B cell (primary cell): Measurements from ENCODE around the gene BTBD18. TPM values are rescaled to one million over a fixed set of nuclear protein-coding genes. Genes with fewer than 3 reads are reported as not detected.

Experiments used
- ATAC-seq: fragments of 200-7000 bp; cut with Tn5 transposase; one replicate; pipeline ENCODE4 v1.10.0; 2021; ENCODE audit warnings: low read depth, mild to moderate bottlenecking, moderate number of reproducible peaks, moderate library complexity
- CTCF ChIA-PET: fragments of 350-600 bp; sonication (Branson Sonifier 250); formaldehyde crosslinking; loops from one replicate; lab custom pipeline; 2021; ENCODE audit warnings: antibody characterized with exemption, inconsistent platforms; lab: Charles Lee
- POLR2A ChIA-PET: fragments of 350-600 bp; sonication (Branson Sonifier 250); formaldehyde crosslinking; loops from one replicate; lab custom pipeline; 2021; ENCODE audit warnings: antibody characterized with exemption; lab: Charles Lee
- DNase-seq: peaks from one replicate; pipeline ENCODE4 v3.0.0; 2013
- H2AFZ ChIP-seq: 2 replicates; pipeline ENCODE4 v1.6.1; 2012; ENCODE audit warnings: mild to moderate bottlenecking, low read depth, low read length; ENCODE audit not compliant: insufficient read depth, poor library complexity, severe bottlenecking
- H3K27ac ChIP-seq, 2 donors: 1 replicate in 1 of 2; 2 replicates in 1 of 2; pipeline ENCODE4 v1.5.1; 2012 to 2013; ENCODE audit warnings: low read length in 2 of 2, mild to moderate bottlenecking in 2 of 2, moderate library complexity in 1 of 2
- H3K27me3 ChIP-seq, 4 experiments: fragments of 200-600 bp in 1 of 4; sonication (generic) in 1 of 4; replicated peaks in 1 of 4; 1 replicate in 2 of 4; 2 replicates in 2 of 4; pipeline versions ENCODE4 v1.6.1 to v1.7.0; 2013 to 2016; ENCODE audit warnings: low read length in 3 of 4, mild to moderate bottlenecking in 2 of 4, mixed read lengths in 1 of 4, moderate library complexity in 1 of 4; ENCODE audit not compliant: insufficient read depth in 4 of 4, control insufficient read depth in 3 of 4; ENCODE audit errors: control extremely low read depth in 1 of 4
- H3K36me3 ChIP-seq, 2 experiments: replicated peaks in 1 of 2; 1 replicate in 1 of 2; 2 replicates in 1 of 2; pipeline versions ENCODE4 v1.6.1 to v1.7.1; 2013; ENCODE audit warnings: low read length in 1 of 2; ENCODE audit not compliant: insufficient read depth in 2 of 2, control insufficient read depth in 1 of 2; ENCODE audit errors: control extremely low read depth in 1 of 2, extremely low read depth in 1 of 2
- H3K4me1 ChIP-seq, 2 donors: fragments of 200-600 bp in 1 of 2; sonication (generic) in 1 of 2; 1 replicate in 1 of 2; 2 replicates in 1 of 2; pipeline versions ENCODE4 v1.5.1 to v1.6.1; 2013 to 2017; ENCODE audit warnings: low read length in 2 of 2; ENCODE audit not compliant: control insufficient read depth in 2 of 2, insufficient read depth in 2 of 2
- H3K4me2 ChIP-seq: replicated peaks from 2 replicates; pipeline ENCODE3; 2012; ENCODE audit warnings: mild to moderate bottlenecking, low read depth, low read length; ENCODE audit not compliant: poor library complexity, severe bottlenecking
- H3K4me3 ChIP-seq, 5 experiments: fragments of 200-600 bp in 1 of 5; sonication (generic) in 1 of 5; 1 replicate in 3 of 5; 2 replicates in 2 of 5; pipeline versions ENCODE4 v1.5.1 to v1.7.0; 2011 to 2016; ENCODE audit warnings: low read length in 4 of 5, mild to moderate bottlenecking in 4 of 5, low read depth in 2 of 5, control low read depth in 1 of 5, moderate library complexity in 1 of 5; ENCODE audit not compliant: insufficient read depth in 1 of 5; ENCODE audit errors: control extremely low read depth in 1 of 5, extremely low read depth in 1 of 5
- H3K79me2 ChIP-seq: fragments of 200-600 bp; sonication (generic); one replicate; pipeline ENCODE4 v1.6.0; 2016; ENCODE audit warnings: low read length; ENCODE audit not compliant: control insufficient read depth, insufficient read depth
- H3K9ac ChIP-seq: fragments of 200-600 bp; sonication (generic); 2 replicates; pipeline ENCODE4 v1.6.1; 2017; ENCODE audit warnings: mild to moderate bottlenecking, low read length, moderate library complexity
- H3K9me3 ChIP-seq, 3 donors: one replicate each; pipeline versions ENCODE4 v1.6.1 to v1.7.1; 2013; ENCODE audit warnings: low read length in 2 of 3; ENCODE audit not compliant: control insufficient read depth in 2 of 3, insufficient read depth in 1 of 3; ENCODE audit errors: control extremely low read depth in 1 of 3
- H4K20me1 ChIP-seq: 2 replicates; pipeline ENCODE4 v1.6.0; 2012; ENCODE audit warnings: mild to moderate bottlenecking, low read length; ENCODE audit not compliant: insufficient read depth, control insufficient read depth, poor library complexity, severe bottlenecking
- H3K27ac Mint-ChIP-seq: one replicate; pipeline ENCODE4 v1.8.0; 2021; ENCODE audit warnings: mixed read lengths
- H3K27me3 Mint-ChIP-seq: one replicate; pipeline ENCODE4 v1.8.0; 2021; ENCODE audit warnings: mixed read lengths
- H3K4me1 Mint-ChIP-seq: one replicate; pipeline ENCODE4 v1.8.0; 2021; ENCODE audit warnings: mixed read lengths
- H3K4me3 Mint-ChIP-seq: one replicate; pipeline ENCODE4 v1.8.0; 2021; ENCODE audit warnings: mixed read lengths
- H3K9me3 Mint-ChIP-seq: one replicate; pipeline ENCODE4 v1.8.0; 2022; ENCODE audit warnings: mixed read lengths; ENCODE audit not compliant: insufficient read depth
- EZH2 ChIP-seq: IDR thresholded peaks from 2 replicates; pipeline ENCODE4 v1.6.1; 2012; ENCODE audit warnings: borderline replicate concordance, low read depth, mild to moderate bottlenecking, moderate library complexity, low read length; ENCODE audit not compliant: insufficient read depth, poor library complexity, severe bottlenecking
- WGBS: methylation state at CpG from one replicate; pipeline ENCODE4 v1.1.5; 2013; ENCODE audit warnings: missing lambda C conversion rate; ENCODE audit not compliant: insufficient coverage; 5-methylcytosine and 5-hydroxymethylcytosine counted together
- intact Hi-C: fragments of 100-400 bp; cut with micrococcal nuclease; formaldehyde crosslinking; loops from one replicate; pipeline ENCODE4 v1.10.0; 2022
- polyA plus RNA-seq: library from polyadenylated mRNA; depleted of rRNA; stranded (reverse); fragments of >200 nt; gene quantifications from 2 replicates; pipeline ENCODE4 v1.2.3, GENCODE V29; 2012
- total RNA-seq, 2 donors: library from RNA; stranded (reverse); fragments of 120-200 nt in 1 of 2; gene quantifications; 1 replicate in 1 of 2; 2 replicates in 1 of 2; pipeline versions ENCODE4 v1.2.3 to v1.2.4, GENCODE V29; 2013 to 2022
- TF ChIP-seq, protein P1 (sequence below): fragments of 200-600 bp; IDR thresholded peaks from one replicate; pipeline ENCODE4 v1.8.0; 2022; ENCODE audit warnings: antibody characterized with exemption, mild to moderate bottlenecking

Gene BTBD18
- total and polyA plus RNA-seq, 2 donors (not counting 1 experiment from before 2014, with no cell fraction given), result not detected

DNA sequence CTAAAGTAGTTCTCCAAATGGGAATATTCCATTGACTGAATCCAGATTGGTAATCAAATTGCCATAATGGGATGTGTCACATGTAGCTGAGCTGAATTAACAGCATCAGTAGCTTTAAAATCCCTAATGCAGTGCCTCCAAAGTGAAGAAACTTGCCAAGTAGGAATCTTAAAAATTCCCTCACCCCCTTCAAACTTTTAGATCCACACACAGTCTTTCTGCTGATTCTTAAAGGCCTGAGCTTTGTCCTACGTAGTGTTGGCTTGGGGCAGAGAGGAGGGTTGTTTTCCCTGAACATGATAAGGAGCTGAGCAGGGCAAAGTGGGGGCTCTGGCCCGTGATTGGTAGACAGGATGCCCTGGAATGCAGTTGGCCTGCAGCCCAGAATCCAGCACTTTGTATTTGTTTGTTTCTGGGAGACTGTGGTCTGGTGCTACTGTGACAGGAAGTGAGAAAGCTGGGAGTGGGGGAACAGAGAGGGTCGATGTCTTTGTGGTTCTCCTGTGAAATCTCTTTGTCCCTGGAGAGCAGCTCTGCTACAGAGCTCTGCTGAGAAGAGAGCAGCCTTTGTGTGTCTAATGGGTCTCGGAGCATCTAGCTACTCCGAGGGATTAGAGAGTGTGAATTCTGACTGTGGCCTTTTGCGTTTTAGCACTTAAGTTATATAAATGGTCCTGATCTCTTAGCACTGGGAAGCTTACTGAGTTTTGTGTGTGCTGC lies 26.9 kb upstream of the BTBD18 start:
- Histone ChIP-seq H3K9me3 (no peaks in the 10 kb centered on the region), H3K79me2 (peaks cover 83% of the 10 kb centered on the region), H3K4me1 (peaks cover 14 to 22% of the 10 kb centered on the region in 2 donors), H3K4me2 (peak overlapping the region; percentile 30), H3K36me3 (no peaks in the 10 kb centered on the region), H2AFZ (no peak overlapping the region), H3K9ac (no peak overlapping the region), H3K27ac (no peak overlapping the region), H3K27me3 (no peaks in the 10 kb centered on the region), H4K20me1 (no peaks in the 10 kb centered on the region), H3K4me3 (no peak overlapping the region)
- ATAC-seq, result no peak
- no peak for DNase-seq
- ChIA-PET POLR2A (interaction anchor here (0.7 kb wide), 1 partner anchor 32 kb away, joined by 3 read pairs; no protein-coding TSS in a partner anchor), CTCF (interaction anchor here (0.6 to 6.5 kb wide), 4 partner anchors 13 to 94 kb away, joined by 3 to 37 read pairs (median 6); partner anchors contain the start of gene BTBD18)
- TF ChIP-seq EZH2, result no peak
- TF ChIP-seq, protein P1, sequence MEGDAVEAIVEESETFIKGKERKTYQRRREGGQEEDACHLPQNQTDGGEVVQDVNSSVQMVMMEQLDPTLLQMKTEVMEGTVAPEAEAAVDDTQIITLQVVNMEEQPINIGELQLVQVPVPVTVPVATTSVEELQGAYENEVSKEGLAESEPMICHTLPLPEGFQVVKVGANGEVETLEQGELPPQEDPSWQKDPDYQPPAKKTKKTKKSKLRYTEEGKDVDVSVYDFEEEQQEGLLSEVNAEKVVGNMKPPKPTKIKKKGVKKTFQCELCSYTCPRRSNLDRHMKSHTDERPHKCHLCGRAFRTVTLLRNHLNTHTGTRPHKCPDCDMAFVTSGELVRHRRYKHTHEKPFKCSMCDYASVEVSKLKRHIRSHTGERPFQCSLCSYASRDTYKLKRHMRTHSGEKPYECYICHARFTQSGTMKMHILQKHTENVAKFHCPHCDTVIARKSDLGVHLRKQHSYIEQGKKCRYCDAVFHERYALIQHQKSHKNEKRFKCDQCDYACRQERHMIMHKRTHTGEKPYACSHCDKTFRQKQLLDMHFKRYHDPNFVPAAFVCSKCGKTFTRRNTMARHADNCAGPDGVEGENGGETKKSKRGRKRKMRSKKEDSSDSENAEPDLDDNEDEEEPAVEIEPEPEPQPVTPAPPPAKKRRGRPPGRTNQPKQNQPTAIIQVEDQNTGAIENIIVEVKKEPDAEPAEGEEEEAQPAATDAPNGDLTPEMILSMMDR, result no peak
- H3K9me3 Mint-ChIP-seq, result no peaks in the 10 kb centered on the region
- H3K27me3 Mint-ChIP-seq, result no peaks in the 10 kb centered on the region
- no peak overlapping the region for H3K27ac Mint-ChIP-seq
- WGBS, result 48% methylated on average over 6 of the region's 6 CpGs
- H3K4me1 Mint-ChIP-seq, result peaks cover 45% of the 10 kb centered on the region
- no peak overlapping the region for H3K4me3 Mint-ChIP-seq
- intact Hi-C loops, result no loop called here

DNA sequence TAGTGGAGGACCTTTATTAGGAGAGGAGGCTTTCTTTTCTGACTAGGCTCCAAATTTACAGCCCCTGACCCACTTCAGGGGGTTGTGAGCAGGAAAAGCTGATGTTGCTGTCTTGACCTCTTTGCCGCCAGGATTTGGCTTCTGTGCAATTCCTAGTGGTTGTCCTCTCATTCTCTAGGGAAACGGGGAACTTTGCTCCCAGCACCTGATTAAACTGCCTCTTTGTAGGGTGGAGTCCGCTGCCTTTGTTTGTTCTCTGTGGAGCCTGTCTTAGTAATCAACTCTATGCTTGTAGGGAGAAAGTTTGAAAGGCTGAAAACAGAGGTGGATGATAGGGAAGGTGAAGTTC lies 26.3 kb upstream of the BTBD18 start:
- no peak overlapping the region for H2AFZ ChIP-seq
- H3K4me3 ChIP-seq, result no peak overlapping the region
- peaks cover 44% of the 10 kb centered on the region for H3K4me1 Mint-ChIP-seq
- CTCF ChIA-PET, result interaction anchor here (0.6 to 6.5 kb wide), 4 partner anchors 12 to 94 kb away, joined by 3 to 37 read pairs (median 6); partner anchors contain the start of gene BTBD18
- DNase-seq (no peak), ATAC-seq (no peak)
- WGBS, result 100% methylated on average over 3 of the region's 3 CpGs
- H3K36me3 ChIP-seq, result no peaks in the 10 kb centered on the region
- H4K20me1 ChIP-seq, result no peaks in the 10 kb centered on the region
- no peak overlapping the region for H3K27ac ChIP-seq
- H3K27me3 Mint-ChIP-seq, result no peaks in the 10 kb centered on the region
- no peak overlapping the region for H3K27ac Mint-ChIP-seq
- TF ChIP-seq, protein P1, result no peak
- no peak for TF ChIP-seq EZH2
- no peaks in the 10 kb centered on the region for H3K9me3 Mint-ChIP-seq
- no peak overlapping the region for H3K4me3 Mint-ChIP-seq
- peaks cover 14 to 22% of the 10 kb centered on the region in 2 donors for H3K4me1 ChIP-seq
- H3K79me2 ChIP-seq, result peaks cover 83% of the 10 kb centered on the region
- intact Hi-C loops, result no loop called here
- H3K9ac ChIP-seq, result no peak overlapping the region
- POLR2A ChIA-PET, result interaction anchor here (0.7 kb wide), 1 partner anchor 31 kb away, joined by 3 read pairs; no protein-coding TSS in a partner anchor
- H3K27me3 ChIP-seq, result no peaks in the 10 kb centered on the region
- H3K4me2 ChIP-seq, result no peak overlapping the region
- no peaks in the 10 kb centered on the region for H3K9me3 ChIP-seq
